Measurements from ENCODE around the gene VSNL1.

VSNL1 gene

GRCh38 chr2:17643031-17643615, 102.6 kb downstream of the VSNL1 start:
- Histone ChIP-seq H3K27me3 (replicated peaks) (no peaks in the 10 kb centered on the region), H3K4me3 (ENCODE audit: low read depth, low read length) (no peak overlapping the region), H3K27ac (peak overlapping the region; percentile 37), H3K36me3 (replicated peaks) (no peaks in the 10 kb centered on the region)
- no peak for TF ChIP-seq CTCF (IDR thresholded peaks at IDR 0.05; ENCODE audit: low read depth, low read length, missing control alignments)
- in situ Hi-C loops (cut with HindIII; ENCODE audit: low pct_ligation_motif_present, low sequenced_read_pairs), result no loop called here
- peak; percentile 95 for DNase-seq

- in situ Hi-C loops (cut with HindIII; ENCODE audit: low pct_ligation_motif_present, low sequenced_read_pairs), result no loop called here
- H3K36me3 ChIP-seq (replicated peaks), result no peaks in the 10 kb centered on the region
- TF ChIP-seq CTCF (IDR thresholded peaks at IDR 0.05; ENCODE audit: low read depth, low read length, missing control alignments), result no peak
- H3K27me3 ChIP-seq (replicated peaks), result no peaks in the 10 kb centered on the region
- H3K27ac ChIP-seq, result peak overlapping the region; percentile 10
- peak; percentile 15 for DNase-seq
- no peak overlapping the region for H3K4me3 ChIP-seq (ENCODE audit: low read depth, low read length)
Observed at GRCh38 chr2:17644997-17645720, 104.7 kb downstream of the VSNL1 start.

GRCh38 chr2:17646081-17646554, 105.6 kb downstream of the VSNL1 start:
- Histone ChIP-seq H3K4me3 (ENCODE audit: low read depth, low read length) (no peak overlapping the region), H3K36me3 (replicated peaks) (no peaks in the 10 kb centered on the region), H3K27ac (no peak overlapping the region), H3K27me3 (replicated peaks) (no peaks in the 10 kb centered on the region)
- TF ChIP-seq CTCF (IDR thresholded peaks at IDR 0.05; ENCODE audit: low read depth, low read length, missing control alignments), result peak; percentile 78
- DNase-seq, result peak; percentile 87
- in situ Hi-C loops (cut with HindIII; ENCODE audit: low pct_ligation_motif_present, low sequenced_read_pairs), result no loop called here

- Histone ChIP-seq H3K36me3 (replicated peaks) (no peaks in the 10 kb centered on the region), H3K27ac (no peak overlapping the region), H3K27me3 (replicated peaks) (no peaks in the 10 kb centered on the region), H3K4me3 (ENCODE audit: low read depth, low read length) (no peak overlapping the region)
- no peak for TF ChIP-seq CTCF (IDR thresholded peaks at IDR 0.05; ENCODE audit: low read depth, low read length, missing control alignments)
- DNase-seq, result no peak
- in situ Hi-C loops (cut with HindIII; ENCODE audit: low pct_ligation_motif_present, low sequenced_read_pairs), result no loop called here
Observed at GRCh38 chr2:17646838-17647701, 106.6 kb downstream of the VSNL1 start.

- Histone ChIP-seq H3K4me3 (ENCODE audit: low read depth, low read length) (no peak overlapping the region), H3K27ac (no peak overlapping the region), H3K36me3 (replicated peaks) (no peaks in the 10 kb centered on the region), H3K27me3 (replicated peaks) (no peaks in the 10 kb centered on the region)
- TF ChIP-seq CTCF (IDR thresholded peaks at IDR 0.05; ENCODE audit: low read depth, low read length, missing control alignments), result no peak
- no peak for DNase-seq
- in situ Hi-C loops (cut with HindIII; ENCODE audit: low pct_ligation_motif_present, low sequenced_read_pairs), result no loop called here
Observed at GRCh38 chr2:17648581-17648980, 108.1 kb downstream of the VSNL1 start.

Data from brain microvascular endothelial cell (primary cell).